Measurements from ENCODE around the gene XAF1.

XAF1 gene

DNA sequence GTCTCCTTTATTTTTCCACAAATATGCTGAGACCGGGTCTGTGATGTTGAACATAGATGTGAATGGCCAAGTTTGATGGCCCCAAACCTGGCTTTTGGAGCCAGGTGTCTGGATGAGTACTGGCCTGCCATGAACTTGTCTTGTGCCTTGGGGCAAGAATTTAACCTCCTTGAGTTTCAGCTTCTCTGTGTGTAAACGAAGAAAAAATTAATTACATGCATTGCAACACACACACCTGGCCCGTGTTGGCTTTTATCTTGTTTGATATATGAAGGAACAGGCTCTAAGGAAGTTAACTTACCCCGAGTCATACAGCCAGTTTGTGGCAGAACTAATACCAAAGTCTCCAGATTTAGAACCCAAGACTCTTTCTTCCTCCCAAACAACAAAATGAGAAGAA lies 33.3 kb downstream of the XAF1 start:
- Histone ChIP-seq H3K4me1 (ENCODE audit: insufficient read depth, insufficient read length) (no peaks in the 10 kb centered on the region), H3K9me3 (ENCODE audit: insufficient read depth, low read length) (no peaks in the 10 kb centered on the region), H3K36me3 (ENCODE audit: insufficient read depth, insufficient read length, low read length) (no peaks in the 10 kb centered on the region), H3K4me3 (ENCODE audit: insufficient read length, low read depth) (no peak overlapping the region), H3K9ac (ENCODE audit: insufficient read length, low read depth) (no peak overlapping the region), H3K27me3 (ENCODE audit: insufficient read depth, insufficient read length) (no peaks in the 10 kb centered on the region)
- DNase-seq (ENCODE audit: low read depth, low spot score), result no peak
- TF ChIP-seq SUZ12 (IDR thresholded peaks at IDR 0.05; ENCODE audit: extremely low read depth, insufficient read depth, insufficient read length) (no peak), YY1 (IDR thresholded peaks at IDR 0.05; ENCODE audit: insufficient read depth, insufficient read length) (no peak)

- DNase-seq (ENCODE audit: low read depth, low spot score), result no peak
- Histone ChIP-seq H3K9me3 (ENCODE audit: insufficient read depth, low read length) (no peaks in the 10 kb centered on the region), H3K36me3 (ENCODE audit: insufficient read depth, insufficient read length, low read length) (no peaks in the 10 kb centered on the region), H3K4me1 (ENCODE audit: insufficient read depth, insufficient read length) (no peaks in the 10 kb centered on the region), H3K4me3 (ENCODE audit: insufficient read length, low read depth) (no peak overlapping the region), H3K27me3 (ENCODE audit: insufficient read depth, insufficient read length) (no peaks in the 10 kb centered on the region), H3K9ac (ENCODE audit: insufficient read length, low read depth) (no peak overlapping the region)
- TF ChIP-seq ZNF274 (IDR thresholded peaks at IDR 0.05; ENCODE audit: low read depth, low read length) (no peak), SUZ12 (IDR thresholded peaks at IDR 0.05; ENCODE audit: extremely low read depth, insufficient read depth, insufficient read length) (no peak), YY1 (IDR thresholded peaks at IDR 0.05; ENCODE audit: insufficient read depth, insufficient read length) (no peak)
Observed at GRCh38 chr17:6793748-6794493, 38.1 kb downstream of the XAF1 start.

GRCh38 chr17:6796017-6796886 lies 40.4 kb downstream of the XAF1 start:
- no peaks in the 10 kb centered on the region for H3K36me3 ChIP-seq (ENCODE audit: insufficient read depth, insufficient read length, low read length)
- H3K9me3 ChIP-seq (ENCODE audit: insufficient read depth, low read length), result no peaks in the 10 kb centered on the region
- DNase-seq (ENCODE audit: low read depth, low spot score), result no peak
- TF ChIP-seq YY1 (IDR thresholded peaks at IDR 0.05; ENCODE audit: insufficient read depth, insufficient read length), result no peak
- no peak for TF ChIP-seq SUZ12 (IDR thresholded peaks at IDR 0.05; ENCODE audit: extremely low read depth, insufficient read depth, insufficient read length)
- no peak for TF ChIP-seq ZNF274 (IDR thresholded peaks at IDR 0.05; ENCODE audit: low read depth, low read length)
- H3K9ac ChIP-seq (ENCODE audit: insufficient read length, low read depth), result no peak overlapping the region
- H3K27me3 ChIP-seq (ENCODE audit: insufficient read depth, insufficient read length), result no peaks in the 10 kb centered on the region
- H3K4me1 ChIP-seq (ENCODE audit: insufficient read depth, insufficient read length), result no peaks in the 10 kb centered on the region
- H3K4me3 ChIP-seq (ENCODE audit: insufficient read length, low read depth), result no peak overlapping the region

DNA sequence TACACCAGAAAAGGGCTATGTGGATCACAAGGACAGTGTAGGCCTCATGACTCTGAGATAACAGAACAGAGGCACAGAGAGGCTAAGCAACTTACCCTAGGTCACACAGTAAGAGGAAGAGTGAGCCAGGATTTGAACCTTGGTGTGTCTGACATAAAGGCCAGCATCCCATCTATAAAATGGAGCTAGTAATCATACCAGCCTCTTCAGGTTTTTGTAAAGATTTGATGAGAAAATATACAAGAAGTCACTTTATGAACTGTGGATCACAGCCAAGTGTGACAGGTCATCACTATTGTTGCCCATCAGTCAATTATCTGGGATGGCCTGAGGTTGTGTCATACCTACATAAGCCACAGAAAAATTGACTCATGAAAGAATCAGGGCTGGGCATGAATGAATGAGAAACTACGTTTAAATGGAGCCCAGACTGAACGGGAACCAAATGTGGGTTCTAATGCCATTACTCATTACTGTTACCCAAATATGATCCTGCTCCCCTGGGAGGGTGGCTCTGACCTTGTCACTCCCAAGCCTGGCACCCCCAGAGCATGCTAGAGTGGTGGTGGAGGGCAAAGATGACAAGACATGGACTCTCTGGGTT lies 41.1 kb downstream of the XAF1 start:
- no peaks in the 10 kb centered on the region for H3K27me3 ChIP-seq (ENCODE audit: insufficient read depth, insufficient read length)
- no peaks in the 10 kb centered on the region for H3K9me3 ChIP-seq (ENCODE audit: insufficient read depth, low read length)
- H3K4me3 ChIP-seq (ENCODE audit: insufficient read length, low read depth), result no peak overlapping the region
- no peaks in the 10 kb centered on the region for H3K4me1 ChIP-seq (ENCODE audit: insufficient read depth, insufficient read length)
- TF ChIP-seq YY1 (IDR thresholded peaks at IDR 0.05; ENCODE audit: insufficient read depth, insufficient read length) (no peak), SUZ12 (IDR thresholded peaks at IDR 0.05; ENCODE audit: extremely low read depth, insufficient read depth, insufficient read length) (no peak), ZNF274 (IDR thresholded peaks at IDR 0.05; ENCODE audit: low read depth, low read length) (no peak)
- no peak for DNase-seq (ENCODE audit: low read depth, low spot score)
- no peak overlapping the region for H3K9ac ChIP-seq (ENCODE audit: insufficient read length, low read depth)
- no peaks in the 10 kb centered on the region for H3K36me3 ChIP-seq (ENCODE audit: insufficient read depth, insufficient read length, low read length)

- no peak overlapping the region for H3K9ac ChIP-seq (ENCODE audit: insufficient read length, low read depth)
- H3K27me3 ChIP-seq (ENCODE audit: insufficient read depth, insufficient read length), result no peaks in the 10 kb centered on the region
- H3K4me1 ChIP-seq (ENCODE audit: insufficient read depth, insufficient read length), result no peaks in the 10 kb centered on the region
- DNase-seq (ENCODE audit: low read depth, low spot score), result no peak
- TF ChIP-seq YY1 (IDR thresholded peaks at IDR 0.05; ENCODE audit: insufficient read depth, insufficient read length) (no peak), ZNF274 (IDR thresholded peaks at IDR 0.05; ENCODE audit: low read depth, low read length) (no peak), SUZ12 (IDR thresholded peaks at IDR 0.05; ENCODE audit: extremely low read depth, insufficient read depth, insufficient read length) (no peak)
- H3K4me3 ChIP-seq (ENCODE audit: insufficient read length, low read depth), result no peak overlapping the region
- H3K9me3 ChIP-seq (ENCODE audit: insufficient read depth, low read length), result no peaks in the 10 kb centered on the region
- no peaks in the 10 kb centered on the region for H3K36me3 ChIP-seq (ENCODE audit: insufficient read depth, insufficient read length, low read length)
Observed at GRCh38 chr17:6797718-6798351, 42.0 kb downstream of the XAF1 start.

DNA sequence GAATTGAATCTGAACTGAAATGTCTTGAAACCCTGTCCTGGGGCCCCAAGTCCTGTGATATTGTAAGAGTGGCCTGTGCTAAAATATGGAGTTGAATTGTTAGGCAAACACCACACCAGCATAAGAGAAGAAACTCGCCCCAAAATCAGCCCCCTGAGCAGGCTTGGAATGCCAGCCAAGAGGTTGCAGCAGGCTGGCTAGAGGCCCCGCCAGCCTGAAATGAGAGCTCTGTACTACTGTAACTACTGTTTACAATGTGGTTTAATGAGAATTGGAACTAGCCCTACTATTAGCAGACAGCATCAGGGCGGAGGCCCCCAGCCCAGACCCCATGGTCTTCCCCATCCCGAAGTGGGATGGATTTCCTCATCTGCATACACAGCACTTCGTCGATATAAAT lies 43.9 kb downstream of the XAF1 start:
- Histone ChIP-seq H3K9ac (ENCODE audit: insufficient read length, low read depth) (no peak overlapping the region), H3K4me1 (ENCODE audit: insufficient read depth, insufficient read length) (no peaks in the 10 kb centered on the region), H3K27me3 (ENCODE audit: insufficient read depth, insufficient read length) (no peaks in the 10 kb centered on the region), H3K4me3 (ENCODE audit: insufficient read length, low read depth) (no peak overlapping the region), H3K36me3 (ENCODE audit: insufficient read depth, insufficient read length, low read length) (no peaks in the 10 kb centered on the region), H3K9me3 (ENCODE audit: insufficient read depth, low read length) (no peaks in the 10 kb centered on the region)
- TF ChIP-seq ZNF274 (IDR thresholded peaks at IDR 0.05; ENCODE audit: low read depth, low read length), result no peak
- TF ChIP-seq SUZ12 (IDR thresholded peaks at IDR 0.05; ENCODE audit: extremely low read depth, insufficient read depth, insufficient read length), result no peak
- TF ChIP-seq YY1 (IDR thresholded peaks at IDR 0.05; ENCODE audit: insufficient read depth, insufficient read length), result no peak
- DNase-seq (ENCODE audit: low read depth, low spot score), result no peak

Measured in NT2/D1 (cell line).